Activated CD8-positive, alpha-beta memory T cell treated with anti-CD3 and anti-CD28 coated beads, Interleukin-2, amount 50 U/mL, for 1 hour (primary cell): ENCODE data around the gene P2RX7.
"Not testable (repeated sequence)": the region's sequence is repeated elsewhere in the genome, so short reads cannot be mapped to it uniquely, and the experiment has no call there.

Experiments used
- DNase-seq: peaks from one replicate; pipeline ENCODE4 v3.0.0-alpha.2; 2020; ENCODE audit errors: extremely low read depth

P2RX7 gene

DNA sequence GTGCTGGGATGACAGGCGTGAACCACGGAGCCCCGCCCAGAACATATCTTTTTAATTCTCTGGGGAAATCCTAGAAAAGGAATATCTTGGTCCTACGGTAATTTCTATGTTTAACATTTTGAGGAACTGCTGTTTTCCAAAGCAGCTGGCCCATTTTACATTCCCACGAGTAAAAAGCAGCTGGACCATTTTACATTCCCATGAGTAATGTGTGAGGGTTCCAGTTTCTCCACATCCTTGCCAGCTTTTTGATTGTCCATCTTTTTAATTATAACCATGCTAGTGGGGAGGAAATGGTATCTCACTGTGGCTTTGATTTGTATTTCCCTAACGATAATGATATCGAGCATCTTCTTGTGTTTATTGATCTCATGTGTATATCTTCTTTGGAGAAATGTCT, 72.8 kb downstream of the P2RX7 start:
- DNase-seq = no peak

DNA sequence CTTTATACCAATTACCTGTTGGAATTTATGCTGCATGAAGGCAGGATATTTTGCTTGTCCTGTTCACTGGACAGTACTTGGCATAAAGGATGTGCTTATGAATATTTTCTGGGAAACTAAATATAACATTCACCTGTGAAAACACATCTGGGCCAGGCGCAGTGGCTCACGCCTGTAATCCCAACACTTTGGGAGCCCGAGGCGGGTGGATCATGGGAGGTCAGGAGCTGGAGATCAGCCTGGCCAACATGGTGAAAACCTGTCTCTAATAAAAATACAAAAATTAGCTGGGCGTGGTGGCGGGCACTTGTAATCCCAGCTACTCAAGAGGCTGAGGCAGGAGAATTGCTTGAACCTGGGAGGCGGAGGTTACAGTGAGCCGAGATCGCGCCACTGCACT, 75.9 kb downstream of the P2RX7 start:
- not testable (repeated sequence) for DNase-seq

DNA sequence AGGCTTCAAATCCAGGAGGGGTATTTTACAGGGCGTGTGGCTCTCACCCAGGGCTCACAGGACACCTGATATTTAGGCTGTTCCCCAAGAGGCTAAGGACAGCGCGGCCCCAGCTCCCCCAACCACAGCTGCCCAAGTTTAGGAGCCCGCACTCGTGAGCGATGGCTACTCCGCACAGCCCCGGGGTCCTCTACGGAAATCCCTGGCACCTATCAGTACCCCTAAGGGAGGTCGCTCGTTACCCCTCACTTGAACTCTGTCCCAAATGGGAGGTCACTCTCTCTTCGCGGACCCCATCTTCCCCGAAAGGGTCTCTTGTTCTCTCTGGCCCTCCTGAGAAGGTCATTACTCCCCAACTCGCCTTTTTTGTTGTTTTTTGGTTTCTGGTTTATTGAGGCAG, 76.5 kb downstream of the P2RX7 start:
- no peak for DNase-seq

DNA sequence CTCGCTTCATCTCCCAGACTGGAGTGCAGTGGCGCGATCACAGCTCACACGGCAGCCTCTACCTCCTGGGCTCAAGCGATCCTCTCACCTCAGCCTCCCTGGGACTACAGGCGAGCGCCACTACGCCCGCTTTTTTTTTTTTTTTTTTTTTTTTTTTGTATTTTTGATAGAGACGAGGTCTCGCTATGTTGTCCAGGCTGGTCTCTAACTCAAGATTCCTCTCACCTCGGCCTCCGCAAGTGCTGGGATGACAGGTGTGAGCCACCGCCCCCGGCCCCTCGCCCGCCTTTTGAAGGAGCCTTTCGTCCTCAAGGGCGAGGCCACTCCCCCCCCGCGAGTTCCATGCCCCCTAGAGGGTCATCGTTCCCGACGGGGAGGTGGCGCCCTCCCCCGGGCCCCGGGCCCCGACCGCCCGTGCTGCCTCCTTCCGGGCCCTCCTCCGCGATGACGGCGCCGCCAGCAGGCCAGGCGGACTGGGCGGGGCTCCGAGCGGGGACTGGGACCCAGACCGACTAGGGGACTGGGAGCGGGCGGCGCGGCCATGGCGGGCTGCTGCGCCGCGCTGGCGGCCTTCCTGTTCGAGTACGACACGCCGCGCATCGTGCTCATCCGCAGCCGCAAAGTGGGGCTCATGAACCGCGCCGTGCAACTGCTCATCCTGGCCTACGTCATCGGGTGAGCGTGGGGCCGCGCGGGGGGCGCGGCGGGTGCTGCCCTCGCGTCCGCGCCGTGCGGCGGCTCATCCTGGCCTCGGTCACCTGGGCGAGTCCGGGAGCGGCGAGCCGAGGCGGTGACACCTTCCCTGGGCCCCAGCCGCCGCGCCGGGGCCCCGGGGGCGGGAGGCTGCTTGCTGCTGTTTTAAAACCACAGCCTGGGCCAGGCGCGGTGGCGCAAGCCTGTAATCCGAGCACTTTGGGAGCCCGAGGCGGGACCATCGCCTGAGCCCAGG, 77.2 kb downstream of the P2RX7 start, which contains the start of gene P2RX4:
Gene P2RX4 (plus strand): TSS at position 506 of the 949 bp plus-strand sequence. CDS start 36 bp downstream, at position 542.
- DNase-seq = peak; percentile 76

DNA sequence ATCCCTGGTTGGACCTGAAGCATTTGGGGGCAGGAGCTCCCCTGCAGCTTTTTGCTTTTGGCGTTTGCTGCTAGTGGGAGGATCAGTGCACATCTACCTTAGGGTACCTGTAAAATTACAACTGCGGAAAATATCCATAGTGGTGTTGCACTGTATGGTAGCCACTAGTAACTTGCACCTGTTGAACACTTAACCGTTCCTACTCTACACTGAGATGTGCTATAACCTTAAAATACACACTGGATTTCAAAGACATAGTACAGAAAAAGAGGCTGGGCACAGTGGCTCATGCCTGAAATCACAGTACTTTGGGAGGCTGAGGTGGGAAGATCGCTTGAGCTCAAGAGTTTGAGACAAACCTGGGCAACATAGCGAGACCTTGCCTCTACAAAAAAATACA, 80.2 kb downstream of the P2RX7 start:
- DNase-seq = no peak

DNA sequence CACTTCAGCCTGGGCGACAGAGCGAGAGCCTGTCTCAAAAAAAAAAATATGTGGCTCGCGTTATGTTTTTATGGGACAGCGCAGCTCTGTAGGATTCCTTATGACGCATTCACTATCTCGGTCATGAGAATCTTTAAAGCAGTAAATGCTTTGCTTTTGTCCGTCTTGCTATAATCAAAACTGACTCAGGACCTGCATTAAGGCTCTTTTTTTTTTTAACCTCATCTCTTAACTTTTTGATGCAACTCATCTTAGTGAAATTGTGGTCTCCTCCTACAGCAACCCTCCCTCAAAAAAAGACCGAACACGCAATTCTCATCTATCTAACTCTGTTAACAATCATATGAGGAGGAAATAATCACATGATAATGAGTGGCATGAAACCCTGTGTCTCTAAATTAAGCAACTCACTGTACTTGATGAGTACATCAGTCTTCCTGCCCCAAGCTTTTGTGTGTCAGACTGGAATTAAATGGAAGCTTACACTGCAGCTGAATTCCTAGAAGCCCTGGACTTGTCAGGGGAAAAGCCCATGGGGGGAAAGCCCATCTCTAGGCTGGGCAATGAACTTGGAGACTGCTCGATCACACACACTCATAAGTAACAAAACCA, 81.6 kb downstream of the P2RX7 start:
- DNase-seq = no peak

DNA sequence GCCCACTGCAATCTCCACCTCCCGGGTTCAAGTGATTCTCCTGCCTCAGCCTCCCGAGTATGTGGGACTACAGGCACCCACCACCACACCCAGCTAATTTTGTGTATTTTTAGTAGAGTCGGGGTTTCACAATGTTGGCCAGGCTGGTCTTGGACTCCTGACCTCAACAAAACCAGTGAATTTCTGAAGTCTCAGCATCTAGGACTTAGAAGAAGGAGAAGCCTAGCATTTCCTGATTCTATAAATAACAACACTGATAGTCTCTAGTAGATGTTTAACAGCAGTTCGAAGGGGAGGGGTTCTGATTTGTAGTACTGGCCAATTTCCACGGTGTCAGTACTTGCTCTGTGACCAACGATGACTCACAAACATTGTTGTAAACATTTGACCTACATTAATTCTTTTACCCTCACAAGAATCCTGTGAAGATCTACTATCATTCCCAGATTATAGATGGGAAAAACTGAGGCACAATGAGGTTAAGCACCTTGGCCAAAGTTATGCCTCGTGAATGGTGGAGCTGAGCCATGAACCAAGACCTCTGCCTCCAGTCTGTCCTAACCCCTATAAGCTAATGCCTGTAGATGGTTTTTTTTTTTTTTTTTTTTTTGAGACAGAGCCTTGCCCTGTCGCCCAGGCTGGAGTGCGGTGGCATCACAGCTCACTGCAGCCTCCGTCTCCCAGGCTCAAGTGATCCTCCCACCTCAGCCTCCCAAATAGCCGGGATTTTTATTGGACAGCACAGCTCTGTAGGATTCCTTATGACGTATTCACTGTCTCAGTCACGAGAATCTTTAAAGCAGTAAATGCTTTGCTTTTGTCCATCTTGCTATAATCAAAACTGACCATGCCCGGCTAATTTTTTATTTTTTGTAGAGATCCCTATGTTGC, 82.4 kb downstream of the P2RX7 start:
- DNase-seq = no peak

DNA sequence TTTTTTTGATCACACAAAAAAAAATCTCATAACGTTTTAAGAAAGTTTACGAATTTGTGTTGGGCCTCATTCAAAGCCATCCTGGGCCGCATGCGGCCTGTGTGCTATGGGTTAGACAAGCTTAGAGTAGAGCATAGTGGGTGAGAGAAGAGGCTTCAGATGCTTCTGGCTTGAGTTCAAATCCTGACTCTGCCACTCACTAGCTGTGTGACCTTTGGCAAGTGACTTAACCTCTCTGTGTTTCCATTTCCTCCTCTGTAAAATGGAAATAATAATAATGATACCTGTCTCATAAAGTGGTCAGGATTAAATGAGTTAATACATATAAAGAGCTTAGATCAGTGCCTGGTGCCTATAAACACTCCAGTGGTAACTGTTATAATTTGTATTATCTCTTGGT, 83.4 kb downstream of the P2RX7 start:
- no peak for DNase-seq

DNA sequence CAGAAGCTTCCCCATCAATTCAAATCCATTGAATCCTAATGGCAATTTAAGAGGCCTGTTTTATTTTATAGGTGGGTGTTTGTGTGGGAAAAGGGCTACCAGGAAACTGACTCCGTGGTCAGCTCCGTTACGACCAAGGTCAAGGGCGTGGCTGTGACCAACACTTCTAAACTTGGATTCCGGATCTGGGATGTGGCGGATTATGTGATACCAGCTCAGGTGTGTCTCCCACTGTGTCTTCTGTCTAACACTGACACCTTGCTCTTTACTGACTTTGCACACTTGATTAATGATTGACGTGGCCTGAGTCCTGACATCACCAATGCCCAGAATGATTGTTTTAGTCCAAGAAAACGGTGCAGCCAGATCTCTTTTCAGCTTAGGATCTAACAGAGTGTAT, 84.4 kb downstream of the P2RX7 start:
- no peak for DNase-seq

DNA sequence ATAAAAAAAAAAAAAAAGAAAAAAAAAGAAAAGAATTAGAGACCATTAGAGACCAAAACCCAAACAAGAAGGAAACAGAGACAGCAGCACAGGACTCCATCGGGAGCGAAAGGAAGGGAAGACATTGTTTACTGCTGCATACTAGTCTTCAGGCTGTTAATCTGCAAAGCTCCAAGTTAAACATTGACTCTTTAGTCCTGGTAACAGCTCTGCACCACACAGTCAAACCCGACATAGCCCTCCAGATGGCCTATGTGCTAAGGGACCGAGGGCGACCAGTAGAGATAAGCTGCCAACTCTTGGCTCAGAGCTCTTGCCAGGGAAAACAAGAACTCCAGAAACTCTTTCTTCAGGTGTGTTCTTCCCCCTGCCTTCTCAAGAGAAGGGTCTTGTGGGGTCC, 85.1 kb downstream of the P2RX7 start:
- no peak for DNase-seq

DNA sequence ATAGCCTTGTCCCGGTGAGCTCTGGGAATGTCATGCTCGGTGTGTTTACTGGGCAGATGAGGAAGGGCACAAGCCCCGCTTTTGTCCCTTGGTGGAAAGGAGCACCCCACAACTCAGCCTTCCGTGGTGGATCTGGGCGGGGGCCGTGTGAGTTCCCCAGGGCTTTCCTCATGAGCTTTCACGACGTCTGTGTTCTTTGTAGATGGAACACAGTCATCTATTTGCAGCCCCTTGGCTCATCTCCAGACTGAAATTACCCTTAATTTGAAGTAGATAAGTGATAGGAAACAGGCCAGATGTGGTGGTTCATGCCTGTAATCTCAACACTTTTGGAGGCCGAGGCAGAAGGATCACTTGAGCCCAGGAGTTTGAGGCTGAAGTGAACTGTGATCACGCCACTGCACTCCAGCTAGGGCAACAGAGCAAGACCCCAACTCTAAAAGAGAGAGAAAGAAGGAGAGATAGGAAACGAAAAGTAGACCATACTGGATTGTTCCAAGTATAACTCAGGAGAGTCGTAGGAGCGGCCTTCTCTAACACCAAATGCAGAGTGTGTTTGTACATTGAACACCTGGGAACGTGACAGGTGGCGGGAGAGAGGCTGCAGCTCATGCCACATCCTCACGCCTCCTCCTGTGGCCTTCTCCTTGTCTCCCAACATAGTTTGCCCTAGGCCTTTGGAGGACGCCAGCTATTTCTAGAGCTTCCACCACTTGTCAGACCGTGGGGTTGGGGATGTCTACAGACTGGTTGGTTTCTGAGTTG, 86.1 kb downstream of the P2RX7 start:
- no peak for DNase-seq

DNA sequence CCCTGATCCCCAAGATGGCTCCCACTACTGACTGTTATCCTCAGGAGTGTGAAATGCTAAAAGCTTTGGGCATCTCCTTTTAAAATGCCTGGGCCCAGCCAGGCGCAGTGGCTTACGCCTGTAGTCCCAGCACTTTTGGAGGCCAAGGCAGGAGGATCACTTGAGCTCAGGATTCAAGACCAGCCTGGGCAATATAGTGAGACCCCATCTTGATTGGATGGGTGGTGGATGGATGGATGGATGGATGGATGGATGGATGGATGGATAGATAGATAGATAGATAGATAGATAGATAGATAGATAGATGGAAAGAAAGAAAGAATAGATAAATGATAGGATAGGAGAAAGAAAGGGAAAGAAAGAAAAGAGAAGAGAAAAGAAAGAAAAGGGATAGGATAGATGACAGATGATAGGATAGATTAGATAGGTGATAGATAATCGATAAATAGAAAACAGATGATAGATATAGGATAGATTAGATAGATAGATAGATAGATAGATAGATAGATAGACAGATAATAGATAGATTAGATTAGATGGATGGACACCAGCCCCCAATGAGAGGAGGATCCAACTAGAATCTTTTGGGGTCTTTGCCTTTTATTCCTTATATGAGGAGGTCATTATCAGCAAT, 86.8 kb downstream of the P2RX7 start:
- DNase-seq = no peak

DNA sequence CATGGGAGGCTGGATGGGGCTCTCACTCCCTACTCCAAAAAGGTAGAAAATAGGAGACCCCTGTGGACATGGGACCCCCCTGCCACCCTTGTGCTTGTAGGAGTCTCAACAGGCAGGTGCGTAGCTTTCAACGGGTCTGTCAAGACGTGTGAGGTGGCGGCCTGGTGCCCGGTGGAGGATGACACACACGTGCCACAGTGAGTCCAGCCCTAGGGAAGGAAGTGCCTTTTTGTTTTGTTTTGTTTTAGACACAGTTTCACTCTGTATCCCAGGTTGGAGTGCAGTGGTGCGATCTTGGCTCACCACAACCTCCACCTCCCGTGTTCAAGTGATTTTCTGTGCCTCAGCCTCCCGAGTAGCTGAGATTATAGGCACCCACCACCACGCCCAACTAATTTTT, 90.2 kb downstream of the P2RX7 start:
- no peak for DNase-seq

DNA sequence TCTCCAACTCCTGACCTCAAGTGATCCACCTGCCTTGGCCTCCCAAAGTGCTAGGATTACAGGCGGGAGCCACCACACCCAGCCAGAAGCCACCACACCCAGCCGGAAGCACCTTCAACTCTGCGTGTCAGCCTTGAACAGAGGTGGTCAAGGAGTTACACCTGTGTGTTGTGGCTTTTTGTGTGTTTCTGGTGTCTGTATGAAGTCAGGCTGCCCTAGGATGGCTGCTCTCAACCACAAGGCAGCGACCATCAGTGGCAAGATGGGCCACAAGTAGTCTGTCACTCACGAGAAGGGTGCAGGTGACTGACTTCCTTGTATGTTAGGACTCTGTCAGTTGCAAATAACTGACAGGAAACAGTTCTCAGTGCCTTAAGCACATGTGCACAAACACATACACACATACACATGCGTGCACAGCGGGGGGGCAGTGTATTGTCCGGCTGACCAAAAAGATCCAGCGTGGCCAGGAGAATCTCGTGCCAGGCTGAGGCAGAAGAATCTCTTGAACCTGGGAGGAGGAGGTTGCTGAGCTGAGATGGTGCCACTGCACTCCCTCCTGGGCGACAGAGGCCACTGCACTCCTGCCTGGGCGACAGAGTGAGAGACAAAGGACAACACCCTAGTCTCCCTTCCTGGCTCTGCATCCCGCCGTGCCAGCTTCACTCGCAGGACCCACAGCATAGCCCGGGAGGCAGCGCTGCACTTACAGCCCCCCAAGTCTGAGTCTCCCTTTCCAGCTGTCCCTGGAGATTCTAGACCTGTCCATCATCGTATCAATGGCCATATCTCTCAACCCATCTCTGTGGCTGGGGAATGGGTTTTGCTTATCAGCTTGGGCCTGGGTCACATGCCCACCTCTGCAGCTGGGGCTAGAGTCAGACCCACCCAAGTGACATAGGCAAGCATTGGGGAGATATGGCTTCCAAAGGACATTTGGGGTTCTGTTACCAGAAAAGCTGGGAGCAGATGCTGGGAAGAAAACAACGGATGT, 90.9 kb downstream of the P2RX7 start:
- DNase-seq = no peak

DNA sequence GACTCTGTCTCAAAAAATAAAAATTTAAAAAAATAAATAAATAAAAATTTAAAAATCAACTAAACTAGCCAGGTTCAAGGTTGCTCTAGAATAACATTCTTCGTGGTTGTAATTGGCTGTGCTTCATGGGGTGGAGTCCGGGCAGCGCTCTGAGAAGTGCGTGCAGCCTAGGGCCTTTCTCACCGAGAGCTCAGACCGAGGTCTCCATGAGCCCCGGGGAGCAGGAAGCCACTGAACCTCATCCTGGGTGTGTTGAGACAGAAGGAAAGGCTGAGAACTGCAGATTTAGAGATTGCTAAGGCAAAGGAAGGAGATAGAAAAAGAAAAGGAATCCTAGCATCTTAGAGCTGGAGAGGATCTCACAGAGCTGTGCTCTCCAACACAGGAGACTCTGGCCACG, 91.9 kb downstream of the P2RX7 start:
- DNase-seq = no peak

DNA sequence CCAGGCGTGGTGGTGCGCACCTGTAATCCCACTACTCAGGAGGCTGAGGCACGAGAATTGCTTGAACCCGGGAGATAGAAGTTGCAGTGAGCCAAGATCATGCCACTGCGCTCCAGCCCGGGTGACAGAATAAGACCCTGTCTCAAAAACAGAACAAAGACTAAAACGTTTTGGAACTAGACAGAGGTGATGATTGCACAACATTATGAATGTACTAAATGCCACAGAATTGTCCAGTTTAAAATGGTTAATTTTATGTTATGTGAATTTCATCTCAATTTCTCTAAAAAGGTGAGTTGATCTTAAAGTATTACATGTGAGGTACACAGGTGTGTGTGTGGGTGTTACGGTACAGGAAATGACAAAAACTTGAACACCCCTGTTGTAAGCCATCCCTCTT, 93.7 kb downstream of the P2RX7 start:
- DNase-seq = no peak

DNA sequence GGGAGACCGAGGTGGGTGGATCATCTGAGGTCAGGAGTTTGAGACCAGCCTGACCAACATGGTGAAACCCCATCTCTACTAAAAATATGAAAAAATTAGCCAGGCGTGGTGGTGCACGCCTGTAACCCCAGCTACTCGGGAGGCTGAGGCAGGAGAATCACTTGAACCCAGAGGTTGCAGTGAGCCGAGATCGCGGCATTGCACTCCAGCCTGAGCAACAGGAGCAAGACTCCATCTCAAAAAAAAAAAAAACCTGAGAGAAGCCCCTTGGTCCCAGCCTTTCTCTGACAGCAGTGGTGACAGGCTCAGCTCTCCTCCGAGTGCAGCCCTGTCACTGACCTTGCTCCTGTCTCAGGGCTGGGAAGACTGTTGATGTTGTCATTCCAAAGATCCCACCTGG, 94.2 kb downstream of the P2RX7 start:
- not testable (repeated sequence) for DNase-seq

DNA sequence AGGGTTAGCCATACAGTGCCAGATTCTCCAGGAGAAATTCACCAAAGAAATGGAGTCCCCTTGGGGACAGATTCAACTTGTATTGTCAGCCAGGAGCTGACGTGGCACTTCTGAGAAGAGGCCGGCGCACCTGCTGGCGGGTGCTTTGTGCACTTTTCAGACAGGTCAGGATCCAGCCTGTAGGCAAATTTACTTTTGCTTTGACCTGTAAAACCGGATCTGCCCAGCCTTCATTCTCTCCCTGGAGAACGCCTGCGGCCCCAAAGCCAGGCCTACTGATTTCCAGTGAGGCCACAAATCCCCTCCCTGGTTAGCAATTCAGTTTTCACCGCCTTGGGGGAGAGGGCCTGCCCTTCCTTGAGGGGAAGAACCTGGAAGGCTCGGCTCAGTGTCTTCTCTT, 94.6 kb downstream of the P2RX7 start:
- no peak for DNase-seq

DNA sequence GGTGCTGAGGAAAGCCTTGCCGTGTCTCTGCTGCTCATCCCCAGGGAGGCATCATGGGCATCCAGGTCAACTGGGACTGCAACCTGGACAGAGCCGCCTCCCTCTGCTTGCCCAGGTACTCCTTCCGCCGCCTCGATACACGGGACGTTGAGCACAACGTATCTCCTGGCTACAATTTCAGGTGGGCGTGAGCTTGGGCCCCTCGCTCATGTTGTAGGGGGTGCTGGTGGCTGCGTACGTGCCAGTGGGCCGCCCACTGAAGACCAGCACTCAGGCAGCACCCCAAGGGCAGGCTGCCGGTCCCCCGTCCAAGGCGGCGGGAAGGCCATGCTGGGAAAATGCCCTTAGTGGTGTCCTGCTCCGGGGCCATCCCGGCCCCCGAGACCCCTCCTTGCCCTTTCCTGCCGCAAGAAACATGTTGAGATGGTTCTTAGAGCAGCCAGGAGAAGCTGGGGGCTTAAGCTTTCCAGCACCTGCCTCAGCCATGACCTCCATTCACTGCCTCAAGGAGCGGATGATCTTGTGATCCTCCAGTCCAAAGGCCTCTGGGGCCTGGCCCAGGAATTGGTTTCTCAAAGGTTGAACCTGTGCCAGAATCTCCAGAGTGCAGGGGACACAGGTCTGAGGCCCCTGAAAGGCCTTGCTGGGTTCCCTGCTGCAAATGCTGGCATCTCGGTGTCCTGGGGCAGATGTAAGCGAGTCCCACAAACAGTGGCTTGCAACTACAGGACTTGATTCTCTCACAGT, 96.4 kb downstream of the P2RX7 start:
- no peak for DNase-seq
